HCT116 (cell line): ENCODE data around the gene CCM2. TPM values are rescaled to one million over a fixed set of nuclear protein-coding genes. Genes with fewer than 3 reads are reported as not detected.

Experiments
- ATAC-seq: fragments of 200-7000 bp; cut with Tn5 transposase; 2 replicates; pipeline ENCODE4 v1.9.1; 2020; ENCODE audit warnings: mild to moderate bottlenecking, moderate library complexity
- BruUV-seq: library from RNA; stranded (reverse); fragments of 400-500 nt; replicated peaks from 2 replicates; lab custom pipeline; 2021; lab: Mats Ljungman, UMichigan
- CTCF ChIA-PET: fragments of 300-600 bp; sonication (Branson Sonifier 250); formaldehyde crosslinking; loops from one replicate; lab custom pipeline; 2021; ENCODE audit warnings: antibody characterized with exemption; lab: Charles Lee
- POLR2A ChIA-PET: fragments of 300-600, 350-600 bp; sonication (Branson Sonifier 250); formaldehyde crosslinking; loops from one replicate; lab custom pipeline; 2021; ENCODE audit warnings: antibody characterized with exemption; lab: Charles Lee
- RAD21 ChIA-PET, 2 experiments: fragments of 300-600 bp; sonication (Branson Sonifier 250); formaldehyde crosslinking; loops; one replicate each; lab custom pipeline; 2023; ENCODE audit warnings: low total read pairs in 2 of 2; ENCODE audit not compliant: uncharacterized antibody in 2 of 2, unreplicated experiment in 2 of 2, low non-redundant PET in 1 of 2; lab: Charles Lee
- DNase-seq: peaks from one replicate; pipeline ENCODE4 v3.0.0-alpha.2; 2010; ENCODE audit warnings: low read depth, low spot score
- H2AFZ ChIP-seq: fragments of 200-600 bp; shearing (Covaris generic), sonication (generic); 2 replicates; pipeline ENCODE4 v1.6.1; 2017; ENCODE audit warnings: low read depth, mixed run types, mixed read lengths, antibody characterized with exemption, low read length; ENCODE audit not compliant: poor library complexity, severe bottlenecking
- H3K27ac ChIP-seq: 2 replicates; pipeline ENCODE4 v1.5.1; 2012; ENCODE audit warnings: low read depth, low read length
- H3K27me3 ChIP-seq: fragments of 200-600 bp; sonication (generic); 2 replicates; pipeline ENCODE4 v1.6.1; 2016; ENCODE audit warnings: mixed run types, low read length, mixed read lengths; ENCODE audit not compliant: insufficient read depth
- H3K36me3 ChIP-seq, 2 experiments: fragments of 200-500 bp in 1 of 2; fragments of 200-600 bp in 1 of 2; sonication (Bioruptor generic) in 1 of 2; sonication (generic) in 1 of 2; 2 replicates each; pipeline versions ENCODE4 v1.5.1 to v1.6.1; 2014 to 2016; ENCODE audit warnings: low read length in 2 of 2, inconsistent platforms in 1 of 2, mixed read lengths in 1 of 2, mixed run types in 1 of 2; ENCODE audit not compliant: insufficient read depth in 2 of 2, control insufficient read depth in 1 of 2
- H3K4me1 ChIP-seq, 2 experiments: fragments of 200-600 bp in 1 of 2; sonication (generic) in 1 of 2; 2 replicates each; pipeline versions ENCODE4 v1.5.1 to v1.6.1; 2012 to 2017; ENCODE audit warnings: low read length in 2 of 2, inconsistent platforms in 1 of 2, mild to moderate bottlenecking in 1 of 2, mixed read lengths in 1 of 2, mixed run types in 1 of 2, moderate library complexity in 1 of 2; ENCODE audit not compliant: insufficient read depth in 2 of 2, control insufficient read depth in 1 of 2
- H3K4me2 ChIP-seq: fragments of 200-600 bp; sonication (generic); 2 replicates; pipeline ENCODE4 v1.6.1; 2017; ENCODE audit warnings: mixed run types, low read length, mixed read lengths
- H3K4me3 ChIP-seq, 2 experiments: fragments of 200-600 bp in 1 of 2; sonication (generic) in 1 of 2; replicated peaks in 1 of 2; 2 replicates each; pipeline ENCODE4 v1.5.1; 2011 to 2016; ENCODE audit warnings: low read length in 2 of 2, control low read depth in 1 of 2, low read depth in 1 of 2, mild to moderate bottlenecking in 1 of 2, mixed read lengths in 1 of 2, mixed run types in 1 of 2
- H3K79me2 ChIP-seq: fragments of 200-600 bp; sonication (generic); 2 replicates; pipeline ENCODE4 v1.6.1; 2017; ENCODE audit warnings: mild to moderate bottlenecking, mixed run types, low read length, moderate library complexity, mixed read lengths; ENCODE audit not compliant: insufficient read depth
- H3K9ac ChIP-seq: fragments of 200-600 bp; sonication (generic); 2 replicates; pipeline ENCODE4 v1.6.1; 2016; ENCODE audit warnings: low read length, mixed read lengths
- H3K9me2 ChIP-seq: fragments of 200-600 bp; sonication (generic), shearing (Covaris generic); 2 replicates; pipeline ENCODE4 v1.6.1; 2017; ENCODE audit warnings: mixed run types, mild to moderate bottlenecking, moderate library complexity; ENCODE audit not compliant: insufficient read depth
- H3K9me3 ChIP-seq, 2 experiments: fragments of 200-500 bp in 1 of 2; fragments of 200-600 bp in 1 of 2; sonication (Bioruptor generic) in 1 of 2; sonication (generic) in 1 of 2; 2 replicates each; pipeline ENCODE4 v1.6.1; 2014 to 2017; ENCODE audit warnings: low read length in 2 of 2, mixed read lengths in 2 of 2, inconsistent platforms in 1 of 2, low read depth in 1 of 2, mild to moderate bottlenecking in 1 of 2, mixed run types in 1 of 2, moderate library complexity in 1 of 2; ENCODE audit not compliant: control insufficient read depth in 1 of 2, insufficient read depth in 1 of 2
- H4K20me1 ChIP-seq: fragments of 200-600 bp; sonication (generic), shearing (Covaris generic); 2 replicates; pipeline ENCODE4 v1.6.1; 2017; ENCODE audit warnings: mixed run types, mild to moderate bottlenecking, moderate library complexity; ENCODE audit not compliant: insufficient read depth
- CBX3 ChIP-seq: IDR thresholded peaks from 2 replicates; pipeline ENCODE4 v1.6.1; 2012; ENCODE audit warnings: low read depth
- CEBPB ChIP-seq: IDR thresholded peaks from 2 replicates; pipeline ENCODE4 v1.6.1; 2012; ENCODE audit warnings: low read depth
- ELF1 ChIP-seq: IDR thresholded peaks from 2 replicates; pipeline ENCODE4 v1.6.1; 2012; ENCODE audit warnings: low read depth, borderline replicate concordance
- EZH2phosphoT487 ChIP-seq: fragments of 200-600 bp; IDR thresholded peaks from 2 replicates; pipeline ENCODE4 v1.6.1; 2018; ENCODE audit warnings: antibody characterized with exemption, borderline replicate concordance
- FOSL1 ChIP-seq: IDR thresholded peaks from 2 replicates; pipeline ENCODE4 v1.6.1; 2012; ENCODE audit warnings: low read depth
- MAX ChIP-seq: IDR thresholded peaks from 2 replicates; pipeline ENCODE4 v1.6.1; 2012
- POLR2A ChIP-seq: IDR thresholded peaks from 2 replicates; pipeline ENCODE4 v1.7.0; 2011; ENCODE audit warnings: borderline replicate concordance; ENCODE audit not compliant: insufficient read depth, insufficient read length; ENCODE audit errors: extremely low read depth
- RAD21 ChIP-seq: IDR thresholded peaks from 2 replicates; pipeline ENCODE4 v1.6.1; 2012; ENCODE audit warnings: low read depth, mild to moderate bottlenecking
- REST ChIP-seq: IDR thresholded peaks from 2 replicates; pipeline ENCODE4 v1.6.1; 2012; ENCODE audit warnings: low read depth
- SIN3A ChIP-seq: IDR thresholded peaks from 2 replicates; pipeline ENCODE4 v1.6.1; 2012; ENCODE audit warnings: low read depth
- SRF ChIP-seq: IDR thresholded peaks from 2 replicates; pipeline ENCODE4 v1.6.1; 2012; ENCODE audit warnings: low read depth
- YY1 ChIP-seq: IDR thresholded peaks from 2 replicates; pipeline ENCODE4 v1.6.1; 2011; ENCODE audit warnings: low read length, low read depth, moderate library complexity, mild to moderate bottlenecking; ENCODE audit not compliant: insufficient replicate concordance; ENCODE audit errors: extremely low read depth
- ZFX ChIP-seq: fragments of 450-650 bp; IDR thresholded peaks from 2 replicates; pipeline ENCODE4 v1.6.1; 2017
- intact Hi-C: fragments of 100-400 bp; cut with micrococcal nuclease; formaldehyde crosslinking; loops from 2 replicates; pipeline ENCODE4 v1.10.0; 2022
- total RNA-seq: library from RNA; stranded (reverse); gene quantifications from one replicate; pipeline ENCODE4 v1.2.1, GENCODE V29; 2021; ENCODE audit not compliant: unreplicated experiment

CCM2 gene
- total RNA-seq, 1 experiment from 2014 or later, result 34.4 TPM

- H4K20me1 ChIP-seq, result no peaks in the 10 kb centered on the region
- H3K27me3 ChIP-seq, result no peaks in the 10 kb centered on the region
- CTCF ChIA-PET, result interaction anchor here (1.3 kb wide), 1 partner anchor 22 kb away, joined by 4 read pairs; no protein-coding TSS in a partner anchor
- H3K4me1 ChIP-seq, result peaks cover 0 to 12% of the 10 kb centered on the region in 2 experiments; a peak in 1 of 4 replicates
- RAD21 ChIA-PET, result no interaction called here
- TF ChIP-seq MAX (no peak), YY1 (no peak), SRF (no peak), POLR2A (no peak), CBX3 (no peak)
- no peak overlapping the region for H2AFZ ChIP-seq
- POLR2A ChIA-PET, result no interaction called here
- no peak overlapping the region for H3K4me3 ChIP-seq
- H3K9me2 ChIP-seq, result no peaks in the 10 kb centered on the region
- H3K79me2 ChIP-seq, result peaks cover 5% of the 10 kb centered on the region
- H3K36me3 ChIP-seq, result no peaks in the 10 kb centered on the region
- no peak overlapping the region for H3K27ac ChIP-seq
- DNase-seq (no peak), ATAC-seq (no peak)
- no peaks in the 10 kb centered on the region for H3K9me3 ChIP-seq
- H3K4me2 ChIP-seq, result no peak overlapping the region
- intact Hi-C loops, result no loop called here
- no peak overlapping the region for H3K9ac ChIP-seq
- no TSS peak for BruUV-seq
These were observed 4.2 kb upstream of the CCM2 start for GRCh38 chr7:44995555-44996493.

GRCh38 chr7:44998153-44998871 is 1.7 kb upstream of the CCM2 start:
- H3K27ac ChIP-seq, result no peak overlapping the region
- H3K79me2 ChIP-seq, result peaks cover 26% of the 10 kb centered on the region
- no TSS peak for BruUV-seq
- H3K27me3 ChIP-seq, result no peaks in the 10 kb centered on the region
- intact Hi-C loops, result no loop called here
- H3K4me1 ChIP-seq, result peaks cover 0 to 19% of the 10 kb centered on the region in 2 experiments; a peak in 2 of 4 replicates
- H3K36me3 ChIP-seq, result no peaks in the 10 kb centered on the region
- CTCF ChIA-PET, result no interaction called here
- H3K9ac ChIP-seq, result peak overlapping the region; percentile 82; the same call in 1 of the 2 replicates
- H3K4me3 ChIP-seq, result peak overlapping the region; percentile 14 to 73; a peak in 2 of 4 replicates
- no peaks in the 10 kb centered on the region for H4K20me1 ChIP-seq
- H3K9me3 ChIP-seq, result no peaks in the 10 kb centered on the region
- TF ChIP-seq ELF1 (no peak), ZFX (no peak), MAX (no peak), REST (no peak), EZH2phosphoT487 (no peak), SIN3A (no peak), FOSL1 (no peak), SRF (no peak), CEBPB (no peak), RAD21 (no peak)
- TF ChIP-seq, all 23 proteins: peak for 0
- ATAC-seq, result no peak
- ChIA-PET RAD21 (no interaction called here), POLR2A (no interaction called here)
- no peak for DNase-seq
- H3K9me2 ChIP-seq, result no peaks in the 10 kb centered on the region
- H3K4me2 ChIP-seq, result peak overlapping the region; percentile 99
- no peak overlapping the region for H2AFZ ChIP-seq
